Esophagus muscularis mucosa (tissue), 4 donors: ENCODE measurements around the gene ITGA7.
A peak's percentile ranks its signal among the peaks of the same experiment; 100 is the strongest.

Experiments
- EP300 ChIP-seq: sonication (generic); formaldehyde crosslinking; IDR thresholded peaks from one replicate; pipeline ENCODE4 v1.6.1; 2017; ENCODE audit warnings: antibody characterized with exemption
- POLR2A ChIP-seq: fragments of 450-650 bp; IDR thresholded peaks from one replicate; pipeline ENCODE4 v1.6.1; 2017; ENCODE audit warnings: antibody characterized with exemption, moderate library complexity, mild to moderate bottlenecking, low read depth
- TF ChIP-seq, protein P1 (sequence below), 3 experiments: fragments of 200-600 bp in 2 of 3; fragments of 450-650 bp in 1 of 3; sonication (generic) in 2 of 3; IDR thresholded peaks; one replicate each; pipeline ENCODE4 v1.5.1; 2017 to 2019; ENCODE audit warnings: antibody characterized with exemption in 3 of 3, mild to moderate bottlenecking in 2 of 3, moderate library complexity in 1 of 3

- TF ChIP-seq, protein P1, sequence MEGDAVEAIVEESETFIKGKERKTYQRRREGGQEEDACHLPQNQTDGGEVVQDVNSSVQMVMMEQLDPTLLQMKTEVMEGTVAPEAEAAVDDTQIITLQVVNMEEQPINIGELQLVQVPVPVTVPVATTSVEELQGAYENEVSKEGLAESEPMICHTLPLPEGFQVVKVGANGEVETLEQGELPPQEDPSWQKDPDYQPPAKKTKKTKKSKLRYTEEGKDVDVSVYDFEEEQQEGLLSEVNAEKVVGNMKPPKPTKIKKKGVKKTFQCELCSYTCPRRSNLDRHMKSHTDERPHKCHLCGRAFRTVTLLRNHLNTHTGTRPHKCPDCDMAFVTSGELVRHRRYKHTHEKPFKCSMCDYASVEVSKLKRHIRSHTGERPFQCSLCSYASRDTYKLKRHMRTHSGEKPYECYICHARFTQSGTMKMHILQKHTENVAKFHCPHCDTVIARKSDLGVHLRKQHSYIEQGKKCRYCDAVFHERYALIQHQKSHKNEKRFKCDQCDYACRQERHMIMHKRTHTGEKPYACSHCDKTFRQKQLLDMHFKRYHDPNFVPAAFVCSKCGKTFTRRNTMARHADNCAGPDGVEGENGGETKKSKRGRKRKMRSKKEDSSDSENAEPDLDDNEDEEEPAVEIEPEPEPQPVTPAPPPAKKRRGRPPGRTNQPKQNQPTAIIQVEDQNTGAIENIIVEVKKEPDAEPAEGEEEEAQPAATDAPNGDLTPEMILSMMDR (IDR thresholded peaks at IDR 0.05), result peak in 1 of 3 experiments; percentile 9
- peak; percentile 87 for TF ChIP-seq POLR2A
- TF ChIP-seq EP300, result peak; percentile 38
These were observed 21.5 kb upstream of the ITGA7 start, which contains the start of gene CD63 for GRCh38 chr12:55728939-55729818.
